GM20431 (cell line): Measurements from ENCODE around the gene MAB21L4.
"Not testable (repeated sequence)": the region's sequence is repeated elsewhere in the genome, so short reads cannot be mapped to it uniquely, and the experiment has no call there.

Experiments
- in situ Hi-C: fragments of 300-500 bp; cut with MseI, MboI; formaldehyde crosslinking; loops from one replicate; pipeline ENCODE4 v1.15.0; 2020; ENCODE audit warnings: low sequenced_read_pairs; ENCODE audit not compliant: unreplicated experiment

Gene MAB21L4

GRCh38 chr2:240847817-240848216 lies 48.1 kb downstream of the MAB21L4 start:
- in situ Hi-C loops = no loop called here

DNA sequence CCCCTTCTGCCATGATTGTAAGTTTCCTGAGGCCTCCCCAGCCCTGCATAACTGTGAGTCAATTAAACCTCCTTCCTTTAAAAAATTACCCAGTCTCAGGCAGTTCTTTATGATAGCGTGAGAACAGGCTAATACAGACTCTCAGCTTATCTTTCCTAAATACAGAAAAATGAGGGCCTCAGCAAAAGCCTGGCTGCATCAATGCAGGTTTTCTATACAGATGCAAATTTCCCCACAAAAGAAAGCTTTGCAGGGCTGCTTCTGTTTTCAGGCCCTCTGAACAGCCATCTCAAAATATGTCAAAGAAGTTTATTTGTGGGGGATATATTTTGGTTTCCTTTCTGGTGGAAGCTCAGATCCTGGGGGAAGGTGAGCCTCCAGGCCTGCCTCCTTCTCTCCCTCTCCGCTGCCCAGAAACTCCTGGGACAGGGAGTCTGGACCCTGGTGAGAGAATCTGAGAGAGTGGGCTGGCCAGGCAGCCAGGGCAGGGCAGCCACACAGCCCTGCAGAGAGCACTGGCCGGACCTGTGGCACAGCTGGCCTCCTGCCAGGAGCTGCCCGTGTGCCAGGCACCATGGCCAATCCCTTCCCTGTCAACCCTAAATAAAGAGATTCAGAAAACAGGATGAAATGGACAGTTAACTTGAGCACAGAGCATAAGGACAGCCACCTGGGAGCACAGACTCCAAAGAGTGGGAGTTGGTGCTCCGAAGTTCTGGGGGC lies 48.9 kb downstream of the MAB21L4 start:
- in situ Hi-C loops = no loop called here

GRCh38 chr2:240846309-240846708 lies 49.6 kb downstream of the MAB21L4 start:
- in situ Hi-C loops = not testable (repeated sequence)

DNA sequence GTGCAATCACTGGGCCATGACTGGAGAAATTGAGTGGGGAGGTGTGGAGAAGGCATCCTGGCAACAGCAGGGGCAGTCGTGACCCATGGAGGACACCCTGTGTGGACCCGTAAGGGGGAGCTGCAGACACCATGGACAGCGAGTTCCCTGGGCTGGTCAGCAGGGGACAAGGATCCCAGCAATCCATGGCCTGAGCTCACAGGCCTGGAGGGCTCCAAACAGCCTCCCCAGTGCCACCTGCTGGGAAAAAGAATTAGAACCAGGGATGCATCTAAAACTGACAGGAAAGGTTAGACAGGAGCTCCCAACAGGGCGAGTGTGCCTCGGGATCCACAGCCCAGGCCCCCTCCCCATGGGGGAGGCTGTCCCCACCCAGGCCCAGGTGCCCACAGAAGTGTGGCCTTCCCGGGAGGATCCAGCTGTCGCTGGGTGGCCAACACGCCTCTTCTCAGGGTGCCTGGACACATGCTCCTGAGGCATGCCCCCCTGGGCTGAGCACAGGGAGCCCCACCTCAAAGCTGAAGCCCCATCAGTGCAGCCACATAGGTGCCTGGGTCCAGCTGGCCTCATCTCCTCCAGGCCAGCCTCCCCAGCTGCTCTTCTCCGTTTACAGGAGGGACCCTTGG lies 55.4 kb downstream of the MAB21L4 start:
- in situ Hi-C loops = no loop called here

GRCh38 chr2:240839152-240840143 lies 56.5 kb downstream of the MAB21L4 start:
- in situ Hi-C loops = no loop called here

DNA sequence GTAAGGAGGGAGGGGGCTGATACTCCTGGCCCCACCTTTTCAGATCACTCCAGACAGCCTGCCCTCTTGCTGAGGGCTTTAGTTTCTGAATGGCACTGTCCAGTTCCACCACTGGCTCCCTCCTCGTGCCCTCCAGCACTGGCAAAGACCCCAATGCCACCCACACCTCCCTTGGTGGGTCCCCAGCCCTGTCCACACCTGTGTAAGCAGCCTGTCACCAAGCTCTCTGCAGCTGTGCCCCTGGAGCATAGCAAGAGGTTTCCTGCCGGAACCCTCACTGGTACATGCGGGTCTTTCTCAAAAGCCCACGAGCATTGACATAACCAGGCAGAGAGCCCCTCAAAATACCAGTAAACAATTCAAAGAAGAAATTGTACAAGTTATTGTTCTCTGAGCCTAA lies 58.3 kb downstream of the MAB21L4 start:
- in situ Hi-C loops = no loop called here

- in situ Hi-C loops = no loop called here
Observed at GRCh38 chr2:240836781-240837467, 59.0 kb downstream of the MAB21L4 start.
